ENCODE data around the gene GPRC5D. TPM values are rescaled to one million over a fixed set of nuclear protein-coding genes. Genes with fewer than 3 reads are reported as not detected.

The GPRC5D gene
- total RNA-seq, 1 donor from 2014 or later = not detected

GRCh38 chr12:12927211-12928079, 24.5 kb downstream of the GPRC5D start:
- H3K4me1 Mint-ChIP-seq (ENCODE audit: unreplicated experiment) = no peaks in the 10 kb centered on the region
- H3K27ac Mint-ChIP-seq = peak overlapping the region; percentile 79
- TF ChIP-seq CTCF (conservative IDR thresholded peaks at IDR 0.05) = no peak
- H3K36me3 Mint-ChIP-seq = peaks cover 25% of the 10 kb centered on the region
- peak; percentile 82 for DNase-seq (ENCODE audit: extremely low spot score, unreplicated experiment)
- H3K9me3 Mint-ChIP-seq = no peaks in the 10 kb centered on the region
- H3K4me3 Mint-ChIP-seq = peak overlapping the region; percentile 77
- H3K27me3 Mint-ChIP-seq = peaks cover 4% of the 10 kb centered on the region

GRCh38 chr12:12926571-12927071, 25.3 kb downstream of the GPRC5D start:
- Mint-ChIP-seq H3K4me1 (ENCODE audit: unreplicated experiment) (peaks cover 4% of the 10 kb centered on the region), H3K9me3 (no peaks in the 10 kb centered on the region), H3K36me3 (peaks cover 25% of the 10 kb centered on the region), H3K27ac (peak overlapping the region; percentile 79), H3K27me3 (peaks cover 4% of the 10 kb centered on the region), H3K4me3 (no peak overlapping the region)
- TF ChIP-seq CTCF (conservative IDR thresholded peaks at IDR 0.05) = no peak
- DNase-seq (ENCODE audit: extremely low spot score, unreplicated experiment) = no peak

GRCh38 chr12:12925388-12925787, 26.6 kb downstream of the GPRC5D start:
- Mint-ChIP-seq H3K27ac (peak overlapping the region; percentile 26), H3K27me3 (peaks cover 4% of the 10 kb centered on the region), H3K9me3 (no peaks in the 10 kb centered on the region), H3K4me3 (no peak overlapping the region), H3K4me1 (ENCODE audit: unreplicated experiment) (peaks cover 4% of the 10 kb centered on the region), H3K36me3 (peaks cover 18% of the 10 kb centered on the region)
- no peak for DNase-seq (ENCODE audit: extremely low spot score, unreplicated experiment)
- no peak for TF ChIP-seq CTCF (conservative IDR thresholded peaks at IDR 0.05)

GRCh38 chr12:12924169-12924568, 27.8 kb downstream of the GPRC5D start:
- peaks cover 4% of the 10 kb centered on the region for H3K4me1 Mint-ChIP-seq (ENCODE audit: unreplicated experiment)
- peak overlapping the region; percentile 5 for H3K27ac Mint-ChIP-seq
- no peak for DNase-seq (ENCODE audit: extremely low spot score, unreplicated experiment)
- H3K4me3 Mint-ChIP-seq = no peak overlapping the region
- H3K36me3 Mint-ChIP-seq = peaks cover 18% of the 10 kb centered on the region
- TF ChIP-seq CTCF (conservative IDR thresholded peaks at IDR 0.05) = no peak
- no peaks in the 10 kb centered on the region for H3K9me3 Mint-ChIP-seq
- peaks cover 4% of the 10 kb centered on the region for H3K27me3 Mint-ChIP-seq

GRCh38 chr12:12922978-12923377, 29.0 kb downstream of the GPRC5D start:
- no peak for TF ChIP-seq CTCF (conservative IDR thresholded peaks at IDR 0.05)
- Mint-ChIP-seq H3K4me1 (ENCODE audit: unreplicated experiment) (peaks cover 4% of the 10 kb centered on the region), H3K27me3 (peaks cover 4% of the 10 kb centered on the region), H3K4me3 (no peak overlapping the region), H3K27ac (no peak overlapping the region), H3K9me3 (no peaks in the 10 kb centered on the region), H3K36me3 (peaks cover 18% of the 10 kb centered on the region)
- DNase-seq (ENCODE audit: extremely low spot score, unreplicated experiment) = no peak

Measured in type B pancreatic cell (in vitro differentiated cells).